HG03039 (cell line): ENCODE results near the gene LPP.
"Not testable (repeated sequence)": the region's sequence is repeated elsewhere in the genome, so short reads cannot be mapped to it uniquely, and the experiment has no call there.

Experiments
- ATAC-seq: cut with Tn5 transposase; IDR thresholded peaks from one replicate; pipeline ENCODE4 v1.9.1; 2021; ENCODE audit warnings: mild to moderate bottlenecking, moderate library complexity; ENCODE audit not compliant: unreplicated experiment

Gene LPP

GRCh38 chr3:188154014-188154808 lies at the start of gene LPP:
TSS of gene LPP (plus strand) at chr3:188154157. CDS start at chr3:188406121, 251,964 bp downstream.
- no peak for ATAC-seq

- ATAC-seq: no peak
These were observed 48.0 kb upstream of the LPP start for GRCh38 chr3:188106006-188106405.

- no peak for ATAC-seq
These were observed 47.5 kb upstream of the LPP start for GRCh38 chr3:188106454-188106853.

GRCh38 chr3:188106887-188107830 lies 46.8 kb upstream of the LPP start:
- no peak for ATAC-seq

GRCh38 chr3:188108703-188109412 lies 45.1 kb upstream of the LPP start:
- no peak for ATAC-seq

- ATAC-seq: no peak
These were observed 42.9 kb upstream of the LPP start for GRCh38 chr3:188111002-188111584.

- no peak for ATAC-seq
These were observed 40.2 kb upstream of the LPP start for GRCh38 chr3:188113756-188114155.

- ATAC-seq: no peak
These were observed 34.1 kb upstream of the LPP start for GRCh38 chr3:188119846-188120245.

GRCh38 chr3:188122571-188123169 lies 31.3 kb upstream of the LPP start:
- no peak for ATAC-seq

- ATAC-seq: no peak
These were observed 30.6 kb upstream of the LPP start for GRCh38 chr3:188123170-188123905.

- no peak for ATAC-seq
These were observed 29.8 kb upstream of the LPP start for GRCh38 chr3:188124184-188124583.

- ATAC-seq: no peak
These were observed 28.9 kb upstream of the LPP start for GRCh38 chr3:188125076-188125475.

- no peak for ATAC-seq
These were observed 27.7 kb upstream of the LPP start for GRCh38 chr3:188126276-188126675.

- ATAC-seq: no peak
These were observed 27.0 kb upstream of the LPP start for GRCh38 chr3:188126934-188127333.

GRCh38 chr3:188128905-188129304 lies 25.1 kb upstream of the LPP start:
- ATAC-seq: no peak

GRCh38 chr3:188131023-188131422 lies 22.9 kb upstream of the LPP start:
- not testable (repeated sequence) for ATAC-seq

- ATAC-seq: no peak
These were observed 20.7 kb upstream of the LPP start for GRCh38 chr3:188133219-188133618.

- ATAC-seq: no peak
These were observed 20.3 kb upstream of the LPP start for GRCh38 chr3:188133646-188134045.

GRCh38 chr3:188134079-188134478 lies 19.9 kb upstream of the LPP start:
- no peak for ATAC-seq

- no peak for ATAC-seq
These were observed 19.1 kb upstream of the LPP start for GRCh38 chr3:188134856-188135255.
